ENCODE measurements around the gene CLTCL1.

DNA sequence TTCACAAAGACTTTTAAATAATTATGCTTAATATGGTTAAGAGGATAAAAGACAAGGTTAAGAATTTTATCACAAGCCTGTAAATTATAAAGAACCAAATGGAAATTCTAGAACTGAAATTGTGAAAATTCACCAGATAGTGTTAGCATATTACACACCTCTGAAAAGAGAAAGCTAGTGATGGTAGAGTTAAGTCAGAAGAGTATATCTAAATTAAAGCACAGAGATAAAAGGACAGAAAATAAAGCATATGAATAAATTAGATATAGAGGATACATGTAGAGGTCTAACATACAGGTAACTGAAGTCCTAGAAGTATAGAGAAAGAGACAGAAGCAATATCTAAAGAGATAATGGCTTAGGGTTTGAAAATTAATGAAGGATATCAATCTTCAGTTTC, 4.2 kb upstream of the CLTCL1 start:
- TF ChIP-seq, protein P1, sequence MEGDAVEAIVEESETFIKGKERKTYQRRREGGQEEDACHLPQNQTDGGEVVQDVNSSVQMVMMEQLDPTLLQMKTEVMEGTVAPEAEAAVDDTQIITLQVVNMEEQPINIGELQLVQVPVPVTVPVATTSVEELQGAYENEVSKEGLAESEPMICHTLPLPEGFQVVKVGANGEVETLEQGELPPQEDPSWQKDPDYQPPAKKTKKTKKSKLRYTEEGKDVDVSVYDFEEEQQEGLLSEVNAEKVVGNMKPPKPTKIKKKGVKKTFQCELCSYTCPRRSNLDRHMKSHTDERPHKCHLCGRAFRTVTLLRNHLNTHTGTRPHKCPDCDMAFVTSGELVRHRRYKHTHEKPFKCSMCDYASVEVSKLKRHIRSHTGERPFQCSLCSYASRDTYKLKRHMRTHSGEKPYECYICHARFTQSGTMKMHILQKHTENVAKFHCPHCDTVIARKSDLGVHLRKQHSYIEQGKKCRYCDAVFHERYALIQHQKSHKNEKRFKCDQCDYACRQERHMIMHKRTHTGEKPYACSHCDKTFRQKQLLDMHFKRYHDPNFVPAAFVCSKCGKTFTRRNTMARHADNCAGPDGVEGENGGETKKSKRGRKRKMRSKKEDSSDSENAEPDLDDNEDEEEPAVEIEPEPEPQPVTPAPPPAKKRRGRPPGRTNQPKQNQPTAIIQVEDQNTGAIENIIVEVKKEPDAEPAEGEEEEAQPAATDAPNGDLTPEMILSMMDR (IDR thresholded peaks at IDR 0.05) = no peak
- no peak for TF ChIP-seq POLR2A (IDR thresholded peaks at IDR 0.05)
- TF ChIP-seq EP300 (IDR thresholded peaks at IDR 0.05) = no peak

Data from ovary (tissue), 3 donors.